HUES64 (cell line): ENCODE results near the gene B3GNT9.

Experiments
- H3K27ac ChIP-seq: 2 replicates; pipeline ENCODE4 v1.7.0; 2013; ENCODE audit warnings: low read depth, low read length, inconsistent platforms
- H3K27me3 ChIP-seq: 2 replicates; pipeline ENCODE4 v1.6.1; 2013; ENCODE audit warnings: mild to moderate bottlenecking, low read length; ENCODE audit not compliant: insufficient read depth
- H3K36me3 ChIP-seq: 2 replicates; pipeline ENCODE4 v1.6.1; 2013; ENCODE audit warnings: mild to moderate bottlenecking, low read length; ENCODE audit not compliant: insufficient read depth
- H3K4me1 ChIP-seq: 2 replicates; pipeline ENCODE4 v1.6.1; 2013; ENCODE audit warnings: mild to moderate bottlenecking, low read length, moderate library complexity; ENCODE audit not compliant: insufficient read depth
- H3K4me3 ChIP-seq: 2 replicates; pipeline ENCODE4 v1.5.1; 2013; ENCODE audit warnings: mild to moderate bottlenecking, low read length, moderate library complexity
- H3K9ac ChIP-seq: 2 replicates; pipeline ENCODE4 v1.6.1; 2013; ENCODE audit warnings: mild to moderate bottlenecking, low read depth, low read length
- H3K9me3 ChIP-seq: 2 replicates; pipeline ENCODE4 v1.6.1; 2013; ENCODE audit warnings: low read depth, low read length; ENCODE audit not compliant: insufficient read depth
- WGBS: fragments of 150-250, 120-280 bp; methylation state at CpG from one replicate; pipeline ENCODE4 v1.1.7; 2013; ENCODE audit warnings: missing lambda C conversion rate; 5-methylcytosine and 5-hydroxymethylcytosine counted together

B3GNT9 gene

GRCh38 chr16:67165121-67166078 is 14.6 kb upstream of the B3GNT9 start:
- no peaks in the 10 kb centered on the region; the same call in 1 of the 2 replicates for H3K4me1 ChIP-seq
- peak overlapping the region; percentile 29; the same call in 1 of the 2 replicates for H3K4me3 ChIP-seq
- 5% methylated on average over 85 of the region's 85 CpGs for WGBS
- H3K9me3 ChIP-seq, result no peaks in the 10 kb centered on the region
- no peak overlapping the region for H3K9ac ChIP-seq
- no peaks in the 10 kb centered on the region for H3K36me3 ChIP-seq
- H3K27ac ChIP-seq, result no peak overlapping the region
- peaks cover 98% of the 10 kb centered on the region for H3K27me3 ChIP-seq

GRCh38 chr16:67164599-67165061 is 13.8 kb upstream of the B3GNT9 start, which contains the start of gene HSF4:
Gene HSF4 (plus strand): TSS chr16:67164745. CDS start chr16:67164812, 67 bp downstream.
- H3K9ac ChIP-seq, result no peak within 1 kb of the TSS
- H3K27ac ChIP-seq, result no peak within 1 kb of the TSS
- H3K4me1 ChIP-seq, result no peaks in the 10 kb centered on the region; the same call in 1 of the 2 replicates
- 3% methylated on average over 41 of the region's 41 CpGs for WGBS
- H3K4me3 ChIP-seq, result peak within 1 kb of the TSS; percentile 44; the same call in 1 of the 2 replicates
- H3K27me3 ChIP-seq, result peaks cover 100% of the 10 kb centered on the region
- H3K36me3 ChIP-seq, result no peaks in the 10 kb centered on the region
- no peaks in the 10 kb centered on the region for H3K9me3 ChIP-seq

- Histone ChIP-seq H3K27ac (no peak overlapping the region), H3K9me3 (no peaks in the 10 kb centered on the region), H3K27me3 (peaks cover 100% of the 10 kb centered on the region), H3K4me3 (peak overlapping the region; percentile 44; the same call in 1 of the 2 replicates), H3K36me3 (no peaks in the 10 kb centered on the region), H3K9ac (no peak overlapping the region), H3K4me1 (peaks cover 4% of the 10 kb centered on the region; the same call in 1 of the 2 replicates)
- WGBS, result 3% methylated on average over 28 of the region's 34 CpGs
Measured at GRCh38 chr16:67163999-67164558, 13.3 kb upstream of the B3GNT9 start.

GRCh38 chr16:67163164-67163998 is 12.6 kb upstream of the B3GNT9 start:
- H3K36me3 ChIP-seq, result no peaks in the 10 kb centered on the region
- H3K4me1 ChIP-seq, result peaks cover 6% of the 10 kb centered on the region; the same call in 1 of the 2 replicates
- peaks cover 100% of the 10 kb centered on the region for H3K27me3 ChIP-seq
- no peak overlapping the region for H3K9ac ChIP-seq
- H3K27ac ChIP-seq, result no peak overlapping the region
- no peaks in the 10 kb centered on the region for H3K9me3 ChIP-seq
- 2% methylated on average over 99 of the region's 99 CpGs for WGBS
- peak overlapping the region; percentile 44 for H3K4me3 ChIP-seq

- H3K9me3 ChIP-seq, result no peaks in the 10 kb centered on the region
- H3K9ac ChIP-seq, result no peak overlapping the region
- 6% methylated on average over 44 of the region's 44 CpGs for WGBS
- H3K4me3 ChIP-seq, result peak overlapping the region; percentile 44
- H3K36me3 ChIP-seq, result no peaks in the 10 kb centered on the region
- H3K27ac ChIP-seq, result no peak overlapping the region
- H3K27me3 ChIP-seq, result peaks cover 100% of the 10 kb centered on the region
- peaks cover 6% of the 10 kb centered on the region; the same call in 1 of the 2 replicates for H3K4me1 ChIP-seq
Measured at GRCh38 chr16:67162506-67163163, 11.8 kb upstream of the B3GNT9 start.

GRCh38 chr16:67161595-67162058 is 10.8 kb upstream of the B3GNT9 start:
- H3K27ac ChIP-seq, result no peak overlapping the region
- peaks cover 6% of the 10 kb centered on the region; the same call in 1 of the 2 replicates for H3K4me1 ChIP-seq
- H3K4me3 ChIP-seq, result no peak overlapping the region
- H3K27me3 ChIP-seq, result peaks cover 100% of the 10 kb centered on the region
- H3K36me3 ChIP-seq, result no peaks in the 10 kb centered on the region
- 21% methylated on average over 25 of the region's 25 CpGs for WGBS
- H3K9ac ChIP-seq, result no peak overlapping the region
- no peaks in the 10 kb centered on the region for H3K9me3 ChIP-seq

- no peaks in the 10 kb centered on the region for H3K36me3 ChIP-seq
- H3K9me3 ChIP-seq, result no peaks in the 10 kb centered on the region
- H3K27me3 ChIP-seq, result peaks cover 100% of the 10 kb centered on the region
- H3K27ac ChIP-seq, result no peak overlapping the region
- H3K9ac ChIP-seq, result no peak overlapping the region
- peak overlapping the region; percentile 65 for H3K4me3 ChIP-seq
- WGBS, result 7% methylated on average over 34 of the region's 34 CpGs
- H3K4me1 ChIP-seq, result 0 out of 2 replicates have a peak, but pooled peaks cover 6% of the 10 kb centered on the region
Measured at GRCh38 chr16:67158637-67159600, 8.1 kb upstream of the B3GNT9 start.

- H3K4me1 ChIP-seq, result 0 out of 2 replicates have a peak, but pooled peaks cover 6% of the 10 kb centered on the region
- H3K36me3 ChIP-seq, result no peaks in the 10 kb centered on the region
- WGBS, result 71% methylated on average over 7 of the region's 7 CpGs
- peaks cover 100% of the 10 kb centered on the region for H3K27me3 ChIP-seq
- H3K4me3 ChIP-seq, result no peak overlapping the region
- H3K9me3 ChIP-seq, result no peaks in the 10 kb centered on the region
- H3K27ac ChIP-seq, result no peak overlapping the region
- no peak overlapping the region for H3K9ac ChIP-seq
Measured at GRCh38 chr16:67157892-67158635, 7.3 kb upstream of the B3GNT9 start.

GRCh38 chr16:67157106-67157748 is 6.4 kb upstream of the B3GNT9 start:
- H3K36me3 ChIP-seq, result no peaks in the 10 kb centered on the region
- H3K27me3 ChIP-seq, result peaks cover 100% of the 10 kb centered on the region
- no peak overlapping the region for H3K27ac ChIP-seq
- H3K9ac ChIP-seq, result no peak overlapping the region
- no peak overlapping the region for H3K4me3 ChIP-seq
- H3K9me3 ChIP-seq, result no peaks in the 10 kb centered on the region
- 0 out of 2 replicates have a peak, but pooled peaks cover 6% of the 10 kb centered on the region for H3K4me1 ChIP-seq
- 52% methylated on average over 7 of the region's 7 CpGs for WGBS
